Epithelial cell of esophagus (primary cell): ENCODE data around the gene LMAN2L.
A peak's percentile ranks its signal among the peaks of the same experiment; 100 is the strongest.

Source experiments
- DNase-seq: peaks from one replicate; pipeline ENCODE4 v3.0.0; 2010; ENCODE audit warnings: low read depth
- H3K4me3 ChIP-seq: 2 replicates; pipeline ENCODE4 v1.5.1; 2011; ENCODE audit warnings: mild to moderate bottlenecking, low read length, control low read depth
- TF ChIP-seq, protein P1 (sequence below): IDR thresholded peaks from 2 replicates; pipeline ENCODE4 v1.5.1; 2011; ENCODE audit warnings: low read depth, mild to moderate bottlenecking, low read length, control low read depth, inconsistent platforms; ENCODE audit not compliant: insufficient read depth; ENCODE audit errors: missing control alignments

Gene LMAN2L

DNA sequence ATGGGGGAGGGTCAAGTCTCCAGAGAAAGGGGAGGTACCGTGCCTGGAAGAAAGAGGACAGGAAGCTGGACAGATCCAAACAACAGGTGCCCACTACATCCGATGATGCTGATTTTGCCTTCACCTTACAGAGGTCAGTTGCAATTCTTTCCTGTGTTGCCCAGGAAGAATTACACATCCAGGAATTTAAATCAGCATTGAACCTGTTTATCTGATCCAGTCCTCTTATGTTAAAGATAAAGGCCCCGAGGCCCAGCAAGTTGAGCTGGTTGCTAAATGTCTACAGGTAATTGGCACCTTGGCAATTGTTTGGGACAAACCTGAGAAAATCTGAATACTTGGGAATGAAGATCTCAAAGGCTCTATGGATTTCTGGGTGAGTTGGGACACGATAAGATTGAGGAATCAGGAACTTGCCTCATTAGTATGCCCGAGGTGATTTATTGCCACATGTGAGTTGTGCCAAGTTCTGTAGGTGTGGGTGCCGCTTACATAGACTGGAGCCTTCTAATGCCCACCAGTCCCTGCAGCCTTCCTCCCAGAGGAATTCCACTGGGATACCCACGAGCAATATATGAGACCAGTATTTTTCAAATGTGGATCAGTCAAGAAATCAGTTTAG lies 13.9 kb upstream of the LMAN2L start:
- TF ChIP-seq, protein P1, sequence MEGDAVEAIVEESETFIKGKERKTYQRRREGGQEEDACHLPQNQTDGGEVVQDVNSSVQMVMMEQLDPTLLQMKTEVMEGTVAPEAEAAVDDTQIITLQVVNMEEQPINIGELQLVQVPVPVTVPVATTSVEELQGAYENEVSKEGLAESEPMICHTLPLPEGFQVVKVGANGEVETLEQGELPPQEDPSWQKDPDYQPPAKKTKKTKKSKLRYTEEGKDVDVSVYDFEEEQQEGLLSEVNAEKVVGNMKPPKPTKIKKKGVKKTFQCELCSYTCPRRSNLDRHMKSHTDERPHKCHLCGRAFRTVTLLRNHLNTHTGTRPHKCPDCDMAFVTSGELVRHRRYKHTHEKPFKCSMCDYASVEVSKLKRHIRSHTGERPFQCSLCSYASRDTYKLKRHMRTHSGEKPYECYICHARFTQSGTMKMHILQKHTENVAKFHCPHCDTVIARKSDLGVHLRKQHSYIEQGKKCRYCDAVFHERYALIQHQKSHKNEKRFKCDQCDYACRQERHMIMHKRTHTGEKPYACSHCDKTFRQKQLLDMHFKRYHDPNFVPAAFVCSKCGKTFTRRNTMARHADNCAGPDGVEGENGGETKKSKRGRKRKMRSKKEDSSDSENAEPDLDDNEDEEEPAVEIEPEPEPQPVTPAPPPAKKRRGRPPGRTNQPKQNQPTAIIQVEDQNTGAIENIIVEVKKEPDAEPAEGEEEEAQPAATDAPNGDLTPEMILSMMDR, result no peak
- peak; percentile 72 for DNase-seq

DNA sequence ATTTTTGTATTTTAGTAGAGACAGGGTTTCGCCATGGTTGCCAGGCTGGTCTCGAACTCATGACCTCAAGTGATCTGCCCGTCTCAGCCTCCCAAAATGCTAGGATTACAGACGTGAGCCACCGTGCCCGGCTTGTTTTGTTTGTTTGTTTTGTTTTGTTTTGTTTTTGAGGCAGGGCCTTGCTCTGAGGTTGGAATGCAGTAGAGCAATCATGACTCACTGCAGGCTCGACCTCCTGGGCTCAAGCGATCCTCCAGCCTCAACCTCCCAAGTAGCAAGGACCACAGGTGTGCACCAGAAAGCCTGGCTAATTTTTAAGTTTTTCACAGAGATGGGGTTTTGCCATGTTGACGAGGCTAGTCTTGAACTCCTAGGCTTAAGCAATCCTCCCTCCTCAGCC lies 11.9 kb upstream of the LMAN2L start:
- TF ChIP-seq, protein P1, result no peak
- no peak for DNase-seq
- no peak overlapping the region for H3K4me3 ChIP-seq

More for the DNA sequence above, 13.9 kb upstream of the LMAN2L start:
- no peak overlapping the region for H3K4me3 ChIP-seq

DNA sequence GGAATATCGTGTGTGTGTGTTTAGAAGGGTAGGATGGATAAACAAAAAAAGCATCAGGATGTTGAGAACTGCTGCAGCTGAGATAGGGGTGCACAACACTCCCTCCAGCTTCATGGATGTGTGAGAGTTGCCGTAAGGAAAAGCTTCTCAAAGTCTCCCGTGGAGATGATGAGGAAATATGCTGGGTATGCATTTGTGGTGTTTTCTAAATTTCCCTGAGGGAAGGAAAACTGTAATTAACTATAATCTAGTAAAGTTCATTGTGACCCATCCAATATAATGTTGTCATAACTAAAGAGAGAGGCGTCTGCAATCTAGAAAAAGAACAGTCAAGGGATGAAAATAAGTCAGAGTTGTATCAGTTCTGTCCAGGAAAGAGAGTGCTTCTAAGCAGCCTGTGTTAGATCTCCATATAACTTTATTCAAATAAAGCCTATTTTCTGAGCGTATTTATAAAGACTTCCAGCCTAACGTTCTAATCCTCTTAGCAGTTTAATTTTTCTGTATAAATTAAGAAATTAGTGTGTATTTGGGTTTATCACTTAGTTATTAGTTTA lies 7.3 kb upstream of the LMAN2L start:
- DNase-seq, result no peak
- H3K4me3 ChIP-seq, result no peak overlapping the region
- TF ChIP-seq, protein P1, result no peak

DNA sequence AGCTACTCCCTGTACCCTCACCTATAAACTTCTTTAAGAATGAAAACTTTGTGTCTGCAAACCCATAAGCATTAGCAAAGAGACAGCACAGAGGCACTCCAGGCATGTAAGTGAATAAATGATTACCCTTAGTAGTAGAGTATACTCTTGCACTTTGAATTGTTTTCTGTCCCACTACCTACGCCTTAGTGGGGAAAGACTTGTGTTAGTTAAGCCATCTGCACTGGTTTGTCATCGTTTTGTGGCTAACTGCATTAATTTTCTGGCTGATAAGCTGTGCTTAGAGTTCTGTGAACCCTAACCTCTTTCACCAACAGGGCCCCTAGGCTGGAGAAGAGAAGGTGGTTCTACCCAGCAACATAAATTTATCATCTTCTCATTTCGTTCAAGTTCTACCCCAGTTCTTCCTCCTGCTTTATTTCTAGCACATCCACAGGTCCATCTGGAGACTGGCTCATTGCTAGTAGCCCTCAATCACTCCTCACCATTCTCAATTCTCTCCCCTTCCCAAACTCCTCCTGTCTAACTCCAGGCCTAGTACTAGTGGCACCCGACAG lies 710 bp downstream of the LMAN2L start:
- H3K4me3 ChIP-seq, result peak overlapping the region; percentile 73
- no peak for DNase-seq
- TF ChIP-seq, protein P1, result no peak

DNA sequence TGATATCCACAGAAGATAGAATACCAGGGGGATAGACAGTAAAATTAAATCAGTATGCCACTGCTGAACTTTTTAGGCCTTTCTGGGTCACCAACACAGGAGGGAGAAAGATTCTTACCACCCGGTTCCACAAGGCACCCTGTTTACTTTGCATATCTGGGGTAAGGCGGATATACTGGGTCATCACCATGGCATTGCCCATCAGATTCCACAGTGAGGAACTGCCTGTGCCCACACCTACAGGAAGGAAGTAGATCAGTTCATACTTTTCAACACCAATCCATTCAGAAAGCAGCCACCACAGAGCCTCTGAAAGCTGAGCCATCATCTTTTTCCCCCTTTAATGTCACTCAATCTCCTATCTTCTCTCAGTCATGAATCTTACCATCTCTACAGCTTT lies 2.0 kb downstream of the LMAN2L start:
- H3K4me3 ChIP-seq, result no peak overlapping the region
- DNase-seq, result no peak
- TF ChIP-seq, protein P1, result no peak

DNA sequence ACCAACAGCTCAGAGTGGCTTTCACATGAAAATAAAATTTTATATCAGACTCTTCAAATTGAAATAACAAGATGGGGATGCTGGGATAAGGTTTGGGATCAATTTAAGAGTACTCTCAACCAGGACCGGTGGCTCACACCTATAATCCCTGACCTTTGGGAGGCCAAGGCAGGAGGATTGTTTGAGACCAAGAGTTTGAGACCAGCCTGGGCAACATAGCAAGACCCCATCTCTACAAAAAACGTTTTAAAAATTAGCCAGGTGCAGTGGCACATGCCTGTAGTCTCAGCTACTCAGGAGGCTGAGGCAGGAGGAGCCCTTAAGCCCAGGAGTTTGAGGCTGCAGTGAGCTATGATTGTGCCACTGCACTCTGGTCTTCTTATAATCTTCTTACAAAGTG lies 2.6 kb downstream of the LMAN2L start:
- TF ChIP-seq, protein P1, result no peak

DNA sequence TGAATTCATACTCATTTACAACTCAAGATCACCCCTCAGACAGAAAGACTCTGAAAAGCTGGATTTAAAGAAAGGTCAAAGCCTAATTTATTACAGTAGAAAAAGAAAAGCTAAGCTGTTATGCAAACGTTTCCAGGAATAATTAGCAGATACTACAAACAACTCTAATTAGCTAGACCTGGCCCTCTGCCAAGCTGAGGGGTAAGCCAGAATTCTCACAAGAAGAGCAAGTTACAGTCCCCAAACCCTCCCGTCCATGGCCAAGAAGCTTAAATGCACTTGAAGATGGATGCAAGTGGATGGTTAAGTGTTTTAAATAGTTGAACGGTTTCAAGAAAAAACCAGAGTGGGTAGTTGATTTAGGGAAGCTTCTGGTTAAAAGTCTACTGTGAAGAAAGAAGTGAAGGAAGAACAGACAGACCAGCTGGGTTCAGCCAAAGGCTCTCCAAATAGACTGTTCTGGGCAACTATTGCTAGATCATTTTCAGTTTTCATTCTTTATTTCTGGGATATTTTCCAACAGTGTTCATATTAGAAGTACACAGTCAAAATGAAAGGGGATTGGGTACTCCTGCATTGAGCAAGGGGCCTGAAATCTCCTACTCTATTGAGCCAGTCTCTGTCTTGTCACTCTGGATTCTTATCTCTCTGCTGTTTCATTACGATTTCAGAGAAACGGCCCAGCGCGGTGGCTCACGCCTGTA lies 4.8 kb downstream of the LMAN2L start:
- no peak overlapping the region for H3K4me3 ChIP-seq
- TF ChIP-seq, protein P1, result no peak
- DNase-seq, result no peak

More for the DNA sequence above, 2.6 kb downstream of the LMAN2L start:
- no peak overlapping the region for H3K4me3 ChIP-seq
- DNase-seq, result no peak
